ENCODE data around the gene DCBLD2. TPM values are rescaled to one million over a fixed set of nuclear protein-coding genes. Genes with fewer than 3 reads are reported as not detected.

DCBLD2 gene
- total RNA-seq, 1 experiment from 2014 or later, result 48.0 TPM

DNA sequence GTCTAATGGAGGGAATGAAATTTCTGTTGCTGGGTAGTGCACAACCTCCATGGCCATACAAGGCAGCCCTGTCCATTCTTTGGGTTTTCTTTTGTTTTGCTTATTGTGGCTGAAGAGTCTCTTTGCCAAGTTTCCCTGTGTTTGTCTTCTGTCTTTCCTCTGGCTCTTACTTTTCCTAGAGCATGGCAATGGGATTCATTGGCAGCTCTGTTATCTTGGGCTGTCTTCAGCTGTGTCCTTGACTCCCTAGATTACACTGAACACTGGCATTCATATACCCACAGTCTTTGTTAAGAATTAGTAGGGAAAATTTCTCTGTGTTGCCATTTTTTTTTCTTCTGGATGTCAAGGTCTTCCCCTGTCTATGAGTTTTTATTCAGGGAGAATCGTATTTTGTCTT is 16.1 kb upstream of the DCBLD2 start:
- no peaks in the 10 kb centered on the region for H3K27me3 ChIP-seq (ENCODE audit: insufficient read depth, low read length)
- H2AK5ac ChIP-seq (ENCODE audit: insufficient read length, low read length), result no peak overlapping the region
- H3K14ac ChIP-seq (ENCODE audit: insufficient read depth, low read length), result no peak overlapping the region
- no peak overlapping the region for H3K4me2 ChIP-seq (ENCODE audit: insufficient read depth, insufficient read length, low read length)
- no peak overlapping the region for H4K91ac ChIP-seq (ENCODE audit: insufficient read length, low read depth, low read length)
- H3K27ac ChIP-seq (ENCODE audit: insufficient read length, low read depth, low read length), result no peak overlapping the region
- no peak overlapping the region for H3K9ac ChIP-seq (ENCODE audit: extremely low read depth, insufficient read length, low read length)
- H3K23me2 ChIP-seq (ENCODE audit: insufficient read length, low read depth, low read length, poor library complexity, severe bottlenecking), result no peaks in the 10 kb centered on the region
- H3T11ph ChIP-seq (ENCODE audit: low read length), result no peak overlapping the region
- no peak overlapping the region for H2BK120ac ChIP-seq (ENCODE audit: low read depth, low read length, poor library complexity, severe bottlenecking)
- TF ChIP-seq, protein P1, sequence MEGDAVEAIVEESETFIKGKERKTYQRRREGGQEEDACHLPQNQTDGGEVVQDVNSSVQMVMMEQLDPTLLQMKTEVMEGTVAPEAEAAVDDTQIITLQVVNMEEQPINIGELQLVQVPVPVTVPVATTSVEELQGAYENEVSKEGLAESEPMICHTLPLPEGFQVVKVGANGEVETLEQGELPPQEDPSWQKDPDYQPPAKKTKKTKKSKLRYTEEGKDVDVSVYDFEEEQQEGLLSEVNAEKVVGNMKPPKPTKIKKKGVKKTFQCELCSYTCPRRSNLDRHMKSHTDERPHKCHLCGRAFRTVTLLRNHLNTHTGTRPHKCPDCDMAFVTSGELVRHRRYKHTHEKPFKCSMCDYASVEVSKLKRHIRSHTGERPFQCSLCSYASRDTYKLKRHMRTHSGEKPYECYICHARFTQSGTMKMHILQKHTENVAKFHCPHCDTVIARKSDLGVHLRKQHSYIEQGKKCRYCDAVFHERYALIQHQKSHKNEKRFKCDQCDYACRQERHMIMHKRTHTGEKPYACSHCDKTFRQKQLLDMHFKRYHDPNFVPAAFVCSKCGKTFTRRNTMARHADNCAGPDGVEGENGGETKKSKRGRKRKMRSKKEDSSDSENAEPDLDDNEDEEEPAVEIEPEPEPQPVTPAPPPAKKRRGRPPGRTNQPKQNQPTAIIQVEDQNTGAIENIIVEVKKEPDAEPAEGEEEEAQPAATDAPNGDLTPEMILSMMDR (conservative IDR thresholded peaks at IDR 0.05), result no peak
- H2BK5ac ChIP-seq (ENCODE audit: insufficient read length, low read length), result no peak overlapping the region
- no peak overlapping the region for H4K5ac ChIP-seq (ENCODE audit: insufficient read length, low read depth, low read length)
- H3K18ac ChIP-seq (ENCODE audit: insufficient read length, low read depth, low read length), result no peak overlapping the region
- no peak for DNase-seq
- no peaks in the 10 kb centered on the region; the same call in 1 of the 2 replicates for H3K27me3 Mint-ChIP-seq (ENCODE audit: low read depth)
- H3K4ac ChIP-seq (ENCODE audit: low read depth, low read length), result no peak overlapping the region
- H3K9me3 Mint-ChIP-seq, result no peaks in the 10 kb centered on the region
- H4K20me1 ChIP-seq (ENCODE audit: control insufficient read depth, insufficient read depth, insufficient read length), result no peaks in the 10 kb centered on the region
- no peaks in the 10 kb centered on the region for H3K4me1 ChIP-seq (ENCODE audit: insufficient read depth, low read length)
- no peak overlapping the region for H2BK15ac ChIP-seq (ENCODE audit: low read depth, low read length)
- H4K8ac ChIP-seq (replicated peaks; ENCODE audit: insufficient read length, low read depth, low read length), result no peak overlapping the region
- H3K4me3 Mint-ChIP-seq, result no peak overlapping the region
- no peaks in the 10 kb centered on the region for H3K36me3 Mint-ChIP-seq (ENCODE audit: insufficient read depth in 1 of 3, low read depth in 3 of 3)
- H2AFZ ChIP-seq (ENCODE audit: low read length), result no peak overlapping the region
- no peaks in the 10 kb centered on the region for H3K79me2 ChIP-seq (ENCODE audit: insufficient read depth, low read length)
- no peak overlapping the region for H2BK20ac ChIP-seq (ENCODE audit: low read depth, low read length, poor library complexity, severe bottlenecking)
- H3K23ac ChIP-seq (ENCODE audit: insufficient read length, low read depth, low read length), result no peak overlapping the region
- peaks cover 0 to 2% of the 10 kb centered on the region in 2 experiments; a peak in 1 of 4 replicates for H3K4me1 Mint-ChIP-seq
- H3K9me3 ChIP-seq (ENCODE audit: control insufficient read depth, low read depth, low read length), result no peaks in the 10 kb centered on the region
- no peaks in the 10 kb centered on the region for H3K79me1 ChIP-seq (ENCODE audit: insufficient read depth, low read depth, low read length, poor library complexity, severe bottlenecking)
- H3K27ac Mint-ChIP-seq, result no peak overlapping the region; a peak in 1 of 7 replicates
- no peak overlapping the region for H2BK12ac ChIP-seq (ENCODE audit: insufficient read length, low read depth, low read length)
- no peak overlapping the region for H3K56ac ChIP-seq (ENCODE audit: insufficient read length, low read depth, low read length)
- no CpG with 5 or more reads among the region's 1 CpG for WGBS (ENCODE audit: extremely low coverage, insufficient read length, low lambda C conversion rate)
